ENCODE results near the gene GMCL2. TPM values are rescaled to one million over a fixed set of nuclear protein-coding genes. Genes with fewer than 3 reads are reported as not detected.

Gene GMCL2
- total RNA-seq, 1 experiment from 2014 or later = not detected

DNA sequence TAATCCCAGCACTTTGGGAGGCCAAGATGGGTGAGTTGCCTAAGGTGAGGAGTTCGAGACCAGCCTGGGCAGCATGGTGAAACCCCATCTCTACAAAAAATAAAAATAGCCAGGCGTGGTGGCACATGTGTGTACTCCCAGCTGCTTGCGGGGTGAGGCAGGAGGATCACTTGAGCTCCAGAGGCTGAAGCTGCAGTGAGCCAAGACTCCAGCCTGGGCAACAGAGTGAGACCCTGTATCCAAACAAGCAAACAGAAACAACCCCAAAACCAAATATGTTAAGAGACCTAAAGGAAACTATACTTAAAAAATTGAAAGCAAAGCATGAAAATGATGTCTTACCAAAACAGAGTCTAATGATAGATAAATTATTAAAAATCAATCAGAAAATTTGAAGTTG lies 29.6 kb upstream of the GMCL2 start:
- POLR2A ChIA-PET = no interaction called here
- CTCF ChIA-PET = interaction anchor here (0.6 to 1.2 kb wide), 2 partner anchors 20 to 1873 kb away, joined by 3 read pairs; no protein-coding TSS in a partner anchor
- Mint-ChIP-seq H3K4me1 (peaks cover 13% of the 10 kb centered on the region), H3K27ac (no peak overlapping the region), H3K4me3 (no peak overlapping the region), H3K9me3 (no peaks in the 10 kb centered on the region; the same call in 1 of the 2 replicates), H3K36me3 (peaks cover 70% of the 10 kb centered on the region), H3K27me3 (ENCODE audit: low read depth) (0 out of 2 replicates have a peak, but pooled peaks cover 2% of the 10 kb centered on the region)
- no peak for ATAC-seq
- DNase-seq (ENCODE audit: low spot score) = no peak
- TF ChIP-seq ZNF232 (CRISPR knock-in tag; IDR thresholded peaks at IDR 0.05) (no peak), ATF6 (CRISPR knock-in tag; IDR thresholded peaks at IDR 0.05) (no peak), SMAD3 (CRISPR knock-in tag; IDR thresholded peaks at IDR 0.05; ENCODE audit: borderline replicate concordance) (no peak), SP1 (CRISPR knock-in tag; conservative IDR thresholded peaks at IDR 0.05) (no peak), AR (CRISPR knock-in tag; IDR thresholded peaks at IDR 0.05) (0 out of 2 replicates have a peak, but pooled peaks have one; percentile 38), NFATC4 (CRISPR knock-in tag; IDR thresholded peaks at IDR 0.05) (no peak), NR1H2 (CRISPR knock-in tag; IDR thresholded peaks at IDR 0.05) (no peak)

DNA sequence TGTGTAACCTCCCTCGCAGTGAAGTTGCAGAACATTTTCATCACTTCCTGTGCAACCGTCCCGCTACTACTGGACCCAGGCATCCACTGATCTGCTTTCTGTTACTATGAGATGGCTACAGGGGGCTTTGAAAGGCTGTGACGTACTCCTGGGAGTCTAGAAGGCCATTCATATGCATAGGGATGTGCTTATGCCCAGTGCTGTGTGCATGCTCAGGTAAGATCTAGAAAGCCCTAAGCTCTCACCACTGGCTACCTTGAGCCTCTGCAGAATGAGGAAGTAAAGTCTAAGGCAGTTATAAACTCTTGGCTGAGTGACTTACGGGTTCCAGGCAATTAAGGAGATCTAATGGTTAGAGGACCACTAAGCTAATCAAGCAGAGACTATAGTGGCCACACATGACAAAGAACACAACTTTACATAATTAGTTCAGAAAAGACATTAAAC lies 28.9 kb upstream of the GMCL2 start:
- H3K27ac Mint-ChIP-seq = peak overlapping the region; percentile 53; the same call in 1 of the 2 replicates
- H3K4me1 Mint-ChIP-seq = peaks cover 13% of the 10 kb centered on the region
- H3K9me3 Mint-ChIP-seq = no peaks in the 10 kb centered on the region; the same call in 1 of the 2 replicates
- no peak overlapping the region for H3K4me3 Mint-ChIP-seq
- peaks cover 70% of the 10 kb centered on the region for H3K36me3 Mint-ChIP-seq
- H3K27me3 Mint-ChIP-seq (ENCODE audit: low read depth) = no peaks in the 10 kb centered on the region
- DNase-seq (ENCODE audit: low spot score) (no peak), ATAC-seq (no peak)
- POLR2A ChIA-PET = interaction anchor here (1.0 kb wide), 1 partner anchor 12 kb away, joined by 4 read pairs; the partner anchor contains the start of gene HNRNPAB
- CTCF ChIA-PET = interaction anchor here (0.6 kb wide), 1 partner anchor 1874 kb away, joined by 3 read pairs; no protein-coding TSS in a partner anchor
- TF ChIP-seq SMAD4 (CRISPR knock-in tag; IDR thresholded peaks at IDR 0.05) = no peak
- no peak for TF ChIP-seq ZNF138 (CRISPR knock-in tag; conservative IDR thresholded peaks at IDR 0.05)
- TF ChIP-seq, protein P1, sequence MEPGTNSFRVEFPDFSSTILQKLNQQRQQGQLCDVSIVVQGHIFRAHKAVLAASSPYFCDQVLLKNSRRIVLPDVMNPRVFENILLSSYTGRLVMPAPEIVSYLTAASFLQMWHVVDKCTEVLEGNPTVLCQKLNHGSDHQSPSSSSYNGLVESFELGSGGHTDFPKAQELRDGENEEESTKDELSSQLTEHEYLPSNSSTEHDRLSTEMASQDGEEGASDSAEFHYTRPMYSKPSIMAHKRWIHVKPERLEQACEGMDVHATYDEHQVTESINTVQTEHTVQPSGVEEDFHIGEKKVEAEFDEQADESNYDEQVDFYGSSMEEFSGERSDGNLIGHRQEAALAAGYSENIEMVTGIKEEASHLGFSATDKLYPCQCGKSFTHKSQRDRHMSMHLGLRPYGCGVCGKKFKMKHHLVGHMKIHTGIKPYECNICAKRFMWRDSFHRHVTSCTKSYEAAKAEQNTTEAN (CRISPR knock-in tag; IDR thresholded peaks at IDR 0.05) = no peak
- TF ChIP-seq MXD4 (CRISPR knock-in tag; IDR thresholded peaks at IDR 0.05; ENCODE audit: borderline replicate concordance) = no peak
- TF ChIP-seq ZNF232 (CRISPR knock-in tag; IDR thresholded peaks at IDR 0.05) = no peak
- TF ChIP-seq, protein P2, sequence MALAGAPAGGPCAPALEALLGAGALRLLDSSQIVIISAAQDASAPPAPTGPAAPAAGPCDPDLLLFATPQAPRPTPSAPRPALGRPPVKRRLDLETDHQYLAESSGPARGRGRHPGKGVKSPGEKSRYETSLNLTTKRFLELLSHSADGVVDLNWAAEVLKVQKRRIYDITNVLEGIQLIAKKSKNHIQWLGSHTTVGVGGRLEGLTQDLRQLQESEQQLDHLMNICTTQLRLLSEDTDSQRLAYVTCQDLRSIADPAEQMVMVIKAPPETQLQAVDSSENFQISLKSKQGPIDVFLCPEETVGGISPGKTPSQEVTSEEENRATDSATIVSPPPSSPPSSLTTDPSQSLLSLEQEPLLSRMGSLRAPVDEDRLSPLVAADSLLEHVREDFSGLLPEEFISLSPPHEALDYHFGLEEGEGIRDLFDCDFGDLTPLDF (CRISPR knock-in tag; IDR thresholded peaks at IDR 0.05) = no peak
- TF ChIP-seq ZNF671 (CRISPR knock-in tag; IDR thresholded peaks at IDR 0.05) = no peak
- TF ChIP-seq SMAD3 (CRISPR knock-in tag; IDR thresholded peaks at IDR 0.05; ENCODE audit: borderline replicate concordance) = no peak
- TF ChIP-seq GRHL2 (CRISPR knock-in tag; IDR thresholded peaks at IDR 0.05; ENCODE audit: insufficient replicate concordance, severe bottlenecking) = no peak
- TF ChIP-seq ZNF423 (CRISPR knock-in tag; IDR thresholded peaks at IDR 0.05) = no peak
- no peak for TF ChIP-seq KAT7 (CRISPR knock-in tag; IDR thresholded peaks at IDR 0.05; ENCODE audit: borderline replicate concordance)
- no peak for TF ChIP-seq ELF4 (CRISPR knock-in tag; IDR thresholded peaks at IDR 0.05; ENCODE audit: low read depth)
- TF ChIP-seq FOXK1 (CRISPR knock-in tag; IDR thresholded peaks at IDR 0.05) = no peak
- TF ChIP-seq, protein P3, sequence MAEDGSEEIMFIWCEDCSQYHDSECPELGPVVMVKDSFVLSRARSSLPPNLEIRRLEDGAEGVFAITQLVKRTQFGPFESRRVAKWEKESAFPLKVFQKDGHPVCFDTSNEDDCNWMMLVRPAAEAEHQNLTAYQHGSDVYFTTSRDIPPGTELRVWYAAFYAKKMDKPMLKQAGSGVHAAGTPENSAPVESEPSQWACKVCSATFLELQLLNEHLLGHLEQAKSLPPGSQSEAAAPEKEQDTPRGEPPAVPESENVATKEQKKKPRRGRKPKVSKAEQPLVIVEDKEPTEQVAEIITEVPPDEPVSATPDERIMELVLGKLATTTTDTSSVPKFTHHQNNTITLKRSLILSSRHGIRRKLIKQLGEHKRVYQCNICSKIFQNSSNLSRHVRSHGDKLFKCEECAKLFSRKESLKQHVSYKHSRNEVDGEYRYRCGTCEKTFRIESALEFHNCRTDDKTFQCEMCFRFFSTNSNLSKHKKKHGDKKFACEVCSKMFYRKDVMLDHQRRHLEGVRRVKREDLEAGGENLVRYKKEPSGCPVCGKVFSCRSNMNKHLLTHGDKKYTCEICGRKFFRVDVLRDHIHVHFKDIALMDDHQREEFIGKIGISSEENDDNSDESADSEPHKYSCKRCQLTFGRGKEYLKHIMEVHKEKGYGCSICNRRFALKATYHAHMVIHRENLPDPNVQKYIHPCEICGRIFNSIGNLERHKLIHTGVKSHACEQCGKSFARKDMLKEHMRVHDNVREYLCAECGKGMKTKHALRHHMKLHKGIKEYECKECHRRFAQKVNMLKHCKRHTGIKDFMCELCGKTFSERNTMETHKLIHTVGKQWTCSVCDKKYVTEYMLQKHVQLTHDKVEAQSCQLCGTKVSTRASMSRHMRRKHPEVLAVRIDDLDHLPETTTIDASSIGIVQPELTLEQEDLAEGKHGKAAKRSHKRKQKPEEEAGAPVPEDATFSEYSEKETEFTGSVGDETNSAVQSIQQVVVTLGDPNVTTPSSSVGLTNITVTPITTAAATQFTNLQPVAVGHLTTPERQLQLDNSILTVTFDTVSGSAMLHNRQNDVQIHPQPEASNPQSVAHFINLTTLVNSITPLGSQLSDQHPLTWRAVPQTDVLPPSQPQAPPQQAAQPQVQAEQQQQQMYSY (CRISPR knock-in tag; IDR thresholded peaks at IDR 0.05) = no peak
- no peak for TF ChIP-seq NR2C2 (CRISPR knock-in tag; IDR thresholded peaks at IDR 0.05)

All from WTC11 (cell line).